ENCODE results near the gene CKAP2.
A peak's percentile ranks its signal among the peaks of the same experiment; 100 is the strongest.
"Not testable (repeated sequence)": the region's sequence is repeated elsewhere in the genome, so short reads cannot be mapped to it uniquely, and the experiment has no call there.

The CKAP2 gene

GRCh38 chr13:52454820-52455676 lies at the start of gene CKAP2:
CKAP2 (plus strand) TSS chr13:52455478; CDS start chr13:52455557, 79 bp downstream.
- Histone ChIP-seq H3K9ac (ENCODE audit: low read length) (peak within 1 kb of the TSS; percentile 77), H3K9me3 (ENCODE audit: low read length) (no peaks in the 10 kb centered on the region)

DNA sequence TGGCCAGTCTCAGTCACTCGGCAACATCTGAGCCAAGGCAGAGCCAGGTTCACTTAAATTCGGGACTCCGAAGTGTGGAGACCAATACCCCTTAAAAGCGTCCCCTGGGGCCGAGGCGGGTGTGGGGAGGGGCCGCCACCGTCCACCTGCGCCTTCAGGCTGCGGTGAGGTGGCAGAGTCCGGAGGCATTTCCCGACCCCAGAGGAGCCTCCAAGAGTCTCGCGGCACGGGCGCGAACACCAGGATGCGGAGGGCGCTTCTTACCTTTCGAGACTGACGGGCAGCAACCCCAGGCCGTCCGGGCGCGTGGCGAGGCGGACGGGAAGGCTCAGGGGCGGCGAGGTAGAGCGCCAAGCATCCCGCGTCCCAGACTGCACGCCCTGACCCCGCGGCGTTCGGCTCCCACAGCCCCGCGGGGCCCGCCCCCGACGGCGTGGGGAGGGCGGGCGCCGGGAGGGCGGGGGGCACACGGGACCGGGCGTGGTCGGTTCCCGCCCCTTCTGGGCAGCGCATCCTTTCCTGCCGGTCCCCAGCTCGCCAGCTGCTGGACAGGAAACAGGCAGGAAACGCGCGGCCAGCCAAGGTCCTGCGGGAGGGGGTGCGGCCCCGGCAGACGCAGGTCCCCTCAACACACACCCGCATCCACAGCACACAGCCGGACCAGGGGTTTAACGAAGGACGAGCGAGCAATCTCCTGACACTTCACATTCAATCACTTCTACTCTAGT lies 49.3 kb upstream of the CKAP2 start, which contains the start of gene THSD1:
TSS of gene THSD1 (minus strand) at position 406 of the 728 bp plus-strand sequence. CDS start 3,572 bp downstream, outside the sequence.
- Histone ChIP-seq H3K9me3 (ENCODE audit: low read length) (no peaks in the 10 kb centered on the region), H3K4me3 (ENCODE audit: low read depth in 1 of 2, low read length in 2 of 2) (peak within 1 kb of the TSS; percentile 37 to 43), H3K9ac (ENCODE audit: low read length) (no peak within 1 kb of the TSS), H3K36me3 (ENCODE audit: insufficient read depth, low read length) (no peaks in the 10 kb centered on the region), H3K4me1 (ENCODE audit: insufficient read depth, low read length) (peaks cover 4% of the 10 kb centered on the region), H3K27me3 (ENCODE audit: control insufficient read depth in 1 of 2, insufficient read depth in 2 of 2, low read length in 2 of 2) (peaks cover 5 to 14% of the 10 kb centered on the region in 2 donors), H3K27ac (ENCODE audit: low read depth, low read length) (no peak within 1 kb of the TSS)

More at GRCh38 chr13:52454820-52455676, at the start of gene CKAP2:
- Histone ChIP-seq H3K36me3 (ENCODE audit: insufficient read depth, low read length) (no peaks in the 10 kb centered on the region), H3K27ac (ENCODE audit: low read depth, low read length) (peak within 1 kb of the TSS; percentile 92), H3K27me3 (ENCODE audit: control insufficient read depth in 1 of 2, insufficient read depth in 2 of 2, low read length in 2 of 2) (no peaks in the 10 kb centered on the region), H3K4me1 (ENCODE audit: insufficient read depth, low read length) (peaks cover 8% of the 10 kb centered on the region), H3K4me3 (ENCODE audit: low read depth in 1 of 2, low read length in 2 of 2) (peak within 1 kb of the TSS; percentile 53 to 91)

GRCh38 chr13:52406629-52407028 lies 48.6 kb upstream of the CKAP2 start:
- peaks cover 5 to 14% of the 10 kb centered on the region in 2 donors for H3K27me3 ChIP-seq (ENCODE audit: control insufficient read depth in 1 of 2, insufficient read depth in 2 of 2, low read length in 2 of 2)
- H3K9me3 ChIP-seq (ENCODE audit: low read length): no peaks in the 10 kb centered on the region
- peaks cover 4% of the 10 kb centered on the region for H3K4me1 ChIP-seq (ENCODE audit: insufficient read depth, low read length)
- no peak overlapping the region for H3K9ac ChIP-seq (ENCODE audit: low read length)
- H3K4me3 ChIP-seq (ENCODE audit: low read depth in 1 of 2, low read length in 2 of 2): no peak overlapping the region
- no peak overlapping the region for H3K27ac ChIP-seq (ENCODE audit: low read depth, low read length)
- no peaks in the 10 kb centered on the region for H3K36me3 ChIP-seq (ENCODE audit: insufficient read depth, low read length)

DNA sequence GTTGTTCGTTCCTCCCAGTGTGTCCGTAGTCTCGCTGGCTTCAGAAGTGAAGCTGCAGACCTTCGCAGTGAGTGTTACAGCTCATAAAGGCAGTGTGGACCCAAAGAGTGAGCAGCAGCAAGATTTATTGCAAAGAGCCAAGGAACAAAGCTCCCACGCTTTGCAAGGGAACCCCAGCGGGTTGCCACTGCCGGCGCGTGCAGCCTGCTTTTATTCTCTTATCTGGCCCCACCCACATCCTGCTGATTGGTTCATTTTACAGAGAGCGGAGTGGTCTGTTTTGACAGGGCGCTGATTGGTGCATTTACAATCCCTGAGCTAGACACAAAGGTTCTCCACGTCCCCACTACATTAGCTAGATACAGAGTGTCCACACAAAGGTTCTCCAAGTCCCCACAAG lies 47.8 kb upstream of the CKAP2 start:
- H3K9ac ChIP-seq (ENCODE audit: low read length); H3K4me3 ChIP-seq (ENCODE audit: low read depth in 1 of 2, low read length in 2 of 2); H3K27ac ChIP-seq (ENCODE audit: low read depth, low read length); H3K4me1 ChIP-seq (ENCODE audit: insufficient read depth, low read length); H3K9me3 ChIP-seq (ENCODE audit: low read length); H3K36me3 ChIP-seq (ENCODE audit: insufficient read depth, low read length): not testable (repeated sequence)
- H3K27me3 ChIP-seq (ENCODE audit: control insufficient read depth in 1 of 2, insufficient read depth in 2 of 2, low read length in 2 of 2): peaks cover 5 to 14% of the 10 kb centered on the region in 2 donors

GRCh38 chr13:52408071-52408658 lies 47.1 kb upstream of the CKAP2 start:
- not testable (repeated sequence) for H3K9ac ChIP-seq (ENCODE audit: low read length); H3K9me3 ChIP-seq (ENCODE audit: low read length); H3K4me3 ChIP-seq (ENCODE audit: low read depth in 1 of 2, low read length in 2 of 2); H3K27ac ChIP-seq (ENCODE audit: low read depth, low read length); H3K4me1 ChIP-seq (ENCODE audit: insufficient read depth, low read length)
- H3K27me3 ChIP-seq (ENCODE audit: control insufficient read depth in 1 of 2, insufficient read depth in 2 of 2, low read length in 2 of 2): peaks cover 5 to 14% of the 10 kb centered on the region in 2 donors
- H3K36me3 ChIP-seq (ENCODE audit: insufficient read depth, low read length): peaks cover 11% of the 10 kb centered on the region

- H3K9me3 ChIP-seq (ENCODE audit: low read length): no peaks in the 10 kb centered on the region
- H3K27me3 ChIP-seq (ENCODE audit: control insufficient read depth in 1 of 2, insufficient read depth in 2 of 2, low read length in 2 of 2): no peaks in the 10 kb centered on the region
- H3K4me3 ChIP-seq (ENCODE audit: low read depth in 1 of 2, low read length in 2 of 2): no peak overlapping the region
- H3K36me3 ChIP-seq (ENCODE audit: insufficient read depth, low read length): peaks cover 37% of the 10 kb centered on the region
- no peak overlapping the region for H3K9ac ChIP-seq (ENCODE audit: low read length)
- no peaks in the 10 kb centered on the region for H3K4me1 ChIP-seq (ENCODE audit: insufficient read depth, low read length)
- no peak overlapping the region for H3K27ac ChIP-seq (ENCODE audit: low read depth, low read length)
Measured at GRCh38 chr13:52411629-52412028, 43.6 kb upstream of the CKAP2 start.

- Histone ChIP-seq H3K36me3 (ENCODE audit: insufficient read depth, low read length) (peaks cover 42% of the 10 kb centered on the region), H3K27ac (ENCODE audit: low read depth, low read length) (no peak overlapping the region), H3K4me1 (ENCODE audit: insufficient read depth, low read length) (no peaks in the 10 kb centered on the region), H3K9ac (ENCODE audit: low read length) (no peak overlapping the region), H3K4me3 (ENCODE audit: low read depth in 1 of 2, low read length in 2 of 2) (no peak overlapping the region), H3K9me3 (ENCODE audit: low read length) (no peaks in the 10 kb centered on the region), H3K27me3 (ENCODE audit: control insufficient read depth in 1 of 2, insufficient read depth in 2 of 2, low read length in 2 of 2) (no peaks in the 10 kb centered on the region)
Measured at GRCh38 chr13:52412128-52412527, 43.1 kb upstream of the CKAP2 start.

DNA sequence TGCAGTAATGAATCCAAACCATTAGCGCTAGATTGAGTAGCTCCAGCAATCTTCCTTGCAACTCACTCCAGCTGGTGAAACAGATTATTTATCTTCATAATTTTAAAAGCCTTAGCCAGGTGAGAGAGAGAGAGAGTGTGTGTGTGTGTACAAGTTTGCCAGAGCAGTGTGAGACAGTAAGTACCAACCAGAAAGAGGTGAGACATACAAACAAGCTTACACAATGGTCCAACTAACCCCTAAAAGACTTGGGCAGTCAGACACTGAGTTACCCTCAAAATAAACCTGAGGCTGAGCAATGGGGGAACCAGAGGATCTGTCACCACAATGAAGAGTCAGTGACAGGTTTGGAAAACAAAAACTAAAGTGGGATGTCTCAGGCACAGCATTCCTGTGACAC lies 41.2 kb upstream of the CKAP2 start:
- H3K27me3 ChIP-seq (ENCODE audit: control insufficient read depth in 1 of 2, insufficient read depth in 2 of 2, low read length in 2 of 2): no peaks in the 10 kb centered on the region
- no peak overlapping the region for H3K4me3 ChIP-seq (ENCODE audit: low read depth in 1 of 2, low read length in 2 of 2)
- H3K9ac ChIP-seq (ENCODE audit: low read length): no peak overlapping the region
- H3K36me3 ChIP-seq (ENCODE audit: insufficient read depth, low read length): peaks cover 52% of the 10 kb centered on the region
- no peak overlapping the region for H3K27ac ChIP-seq (ENCODE audit: low read depth, low read length)
- H3K9me3 ChIP-seq (ENCODE audit: low read length): no peaks in the 10 kb centered on the region
- no peaks in the 10 kb centered on the region for H3K4me1 ChIP-seq (ENCODE audit: insufficient read depth, low read length)

DNA sequence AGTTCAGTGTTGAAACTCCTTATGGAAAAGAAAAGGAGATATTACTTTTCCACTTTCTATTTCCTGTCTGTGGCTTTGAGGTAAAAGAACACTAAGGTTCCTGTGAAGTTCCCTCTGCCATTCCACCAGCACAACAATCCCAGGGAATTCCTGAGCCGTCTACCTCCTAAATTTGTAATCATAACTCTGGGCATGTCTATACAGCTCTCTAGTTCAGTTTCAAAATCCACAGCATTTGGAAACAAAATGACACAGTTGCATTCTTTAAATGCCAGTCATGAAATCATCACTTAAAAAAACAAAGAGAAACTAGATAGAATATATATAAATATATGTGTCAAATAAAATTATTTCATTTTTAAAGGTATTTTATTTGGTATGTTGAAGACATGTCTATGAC lies 40.3 kb upstream of the CKAP2 start:
- Histone ChIP-seq H3K27ac (ENCODE audit: low read depth, low read length) (no peak overlapping the region), H3K4me3 (ENCODE audit: low read depth in 1 of 2, low read length in 2 of 2) (no peak overlapping the region), H3K9ac (ENCODE audit: low read length) (no peak overlapping the region), H3K9me3 (ENCODE audit: low read length) (no peaks in the 10 kb centered on the region), H3K36me3 (ENCODE audit: insufficient read depth, low read length) (peaks cover 60% of the 10 kb centered on the region), H3K4me1 (ENCODE audit: insufficient read depth, low read length) (no peaks in the 10 kb centered on the region), H3K27me3 (ENCODE audit: control insufficient read depth in 1 of 2, insufficient read depth in 2 of 2, low read length in 2 of 2) (no peaks in the 10 kb centered on the region)

- Histone ChIP-seq H3K9me3 (ENCODE audit: low read length) (no peaks in the 10 kb centered on the region), H3K36me3 (ENCODE audit: insufficient read depth, low read length) (peaks cover 63% of the 10 kb centered on the region), H3K27me3 (ENCODE audit: control insufficient read depth in 1 of 2, insufficient read depth in 2 of 2, low read length in 2 of 2) (no peaks in the 10 kb centered on the region), H3K27ac (ENCODE audit: low read depth, low read length) (no peak overlapping the region), H3K9ac (ENCODE audit: low read length) (no peak overlapping the region), H3K4me3 (ENCODE audit: low read depth in 1 of 2, low read length in 2 of 2) (no peak overlapping the region), H3K4me1 (ENCODE audit: insufficient read depth, low read length) (no peaks in the 10 kb centered on the region)
Measured at GRCh38 chr13:52419080-52419479, 36.2 kb upstream of the CKAP2 start.

DNA sequence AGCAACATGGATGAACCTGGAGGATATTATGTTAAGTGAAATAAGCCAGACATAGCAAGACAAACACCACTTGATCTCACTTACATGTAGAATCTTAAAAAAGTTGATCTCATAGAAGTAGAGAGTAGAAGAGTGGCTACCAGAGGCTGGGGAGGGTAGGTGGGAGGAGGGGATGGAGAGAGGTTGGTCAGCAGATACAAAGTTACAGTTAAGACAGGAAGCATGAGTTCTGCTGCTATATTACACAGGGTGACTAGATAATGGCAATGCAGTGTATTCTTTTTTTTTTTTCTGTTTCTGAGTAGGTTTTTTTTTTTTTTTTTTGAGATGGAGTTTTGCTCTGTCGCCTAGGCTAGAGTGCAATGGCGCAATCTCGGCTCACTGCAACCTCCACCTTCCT lies 34.1 kb upstream of the CKAP2 start:
- no peak overlapping the region for H3K4me3 ChIP-seq (ENCODE audit: low read depth in 1 of 2, low read length in 2 of 2)
- H3K9me3 ChIP-seq (ENCODE audit: low read length): no peaks in the 10 kb centered on the region
- no peak overlapping the region for H3K27ac ChIP-seq (ENCODE audit: low read depth, low read length)
- no peak overlapping the region for H3K9ac ChIP-seq (ENCODE audit: low read length)
- H3K4me1 ChIP-seq (ENCODE audit: insufficient read depth, low read length): no peaks in the 10 kb centered on the region
- no peaks in the 10 kb centered on the region for H3K27me3 ChIP-seq (ENCODE audit: control insufficient read depth in 1 of 2, insufficient read depth in 2 of 2, low read length in 2 of 2)
- peaks cover 61% of the 10 kb centered on the region for H3K36me3 ChIP-seq (ENCODE audit: insufficient read depth, low read length)

Measured in muscle layer of colon (tissue), 2 donors.